ENCODE measurements around the gene PSME3. TPM values are rescaled to one million over a fixed set of nuclear protein-coding genes. Genes with fewer than 3 reads are reported as not detected.

PSME3 gene
- total and polyA plus RNA-seq, 2 of the 13 experiments (the other 11 are each of a cell fraction or from before 2014, with no cell fraction given) = 66.3 to 135 TPM

GRCh38 chr17:42886283-42887176 lies 53.3 kb downstream of the PSME3 start (continued):
- TF ChIP-seq ZBTB7A (CRISPR knock-in tag; IDR thresholded peaks at IDR 0.05) (peak; percentile 35; the same call in 1 of the 2 replicates), HOXA9 (CRISPR knock-in tag; IDR thresholded peaks at IDR 0.05; ENCODE audit: borderline replicate concordance) (peak; percentile 91), PHF21A (CRISPR knock-in tag; IDR thresholded peaks at IDR 0.05) (peak; percentile 93), ESRRA (CRISPR knock-in tag; IDR thresholded peaks at IDR 0.05; ENCODE audit: low read depth) (peak; percentile 96), ZNF589 (CRISPR knock-in tag; conservative IDR thresholded peaks at IDR 0.05) (peak; percentile 81), KDM2A (CRISPR knock-in tag; IDR thresholded peaks at IDR 0.05; ENCODE audit: borderline replicate concordance, low read depth) (peak; percentile 78; the same call in 1 of the 2 replicates), ELF3 (CRISPR knock-in tag; IDR thresholded peaks at IDR 0.05) (peak; percentile 86), TSC22D2 (CRISPR knock-in tag; IDR thresholded peaks at IDR 0.05; ENCODE audit: borderline replicate concordance) (0 out of 2 replicates have a peak, but pooled peaks have one; percentile 63), NFE2 (CRISPR knock-in tag; IDR thresholded peaks at IDR 0.05) (no peak), MXD3 (CRISPR knock-in tag; IDR thresholded peaks at IDR 0.05) (0 out of 2 replicates have a peak, but pooled peaks have one; percentile 46), ZNF569 (CRISPR knock-in tag; IDR thresholded peaks at IDR 0.05; ENCODE audit: borderline replicate concordance) (no peak), ZNF333 (CRISPR knock-in tag; IDR thresholded peaks at IDR 0.05; ENCODE audit: borderline replicate concordance) (no peak), SNAPC2 (CRISPR knock-in tag; IDR thresholded peaks at IDR 0.05) (0 out of 2 replicates have a peak, but pooled peaks have one; percentile 63), ZNF766 (CRISPR knock-in tag; IDR thresholded peaks at IDR 0.05; ENCODE audit: borderline replicate concordance) (0 out of 2 replicates have a peak, but pooled peaks have one; percentile 56), ZNF451 (CRISPR knock-in tag; IDR thresholded peaks at IDR 0.05) (peak; percentile 94), HNF1A (IDR thresholded peaks at IDR 0.05; ENCODE audit: low read depth) (0 out of 2 replicates have a peak, but pooled peaks have one; percentile 29), HNF1A (CRISPR knock-in tag; IDR thresholded peaks at IDR 0.05; ENCODE audit: borderline replicate concordance) (peak; percentile 84; the same call in 1 of the 2 replicates), HMG20A (CRISPR knock-in tag; IDR thresholded peaks at IDR 0.05; ENCODE audit: borderline replicate concordance) (peak; percentile 89)
- TF ChIP-seq, protein P1, sequence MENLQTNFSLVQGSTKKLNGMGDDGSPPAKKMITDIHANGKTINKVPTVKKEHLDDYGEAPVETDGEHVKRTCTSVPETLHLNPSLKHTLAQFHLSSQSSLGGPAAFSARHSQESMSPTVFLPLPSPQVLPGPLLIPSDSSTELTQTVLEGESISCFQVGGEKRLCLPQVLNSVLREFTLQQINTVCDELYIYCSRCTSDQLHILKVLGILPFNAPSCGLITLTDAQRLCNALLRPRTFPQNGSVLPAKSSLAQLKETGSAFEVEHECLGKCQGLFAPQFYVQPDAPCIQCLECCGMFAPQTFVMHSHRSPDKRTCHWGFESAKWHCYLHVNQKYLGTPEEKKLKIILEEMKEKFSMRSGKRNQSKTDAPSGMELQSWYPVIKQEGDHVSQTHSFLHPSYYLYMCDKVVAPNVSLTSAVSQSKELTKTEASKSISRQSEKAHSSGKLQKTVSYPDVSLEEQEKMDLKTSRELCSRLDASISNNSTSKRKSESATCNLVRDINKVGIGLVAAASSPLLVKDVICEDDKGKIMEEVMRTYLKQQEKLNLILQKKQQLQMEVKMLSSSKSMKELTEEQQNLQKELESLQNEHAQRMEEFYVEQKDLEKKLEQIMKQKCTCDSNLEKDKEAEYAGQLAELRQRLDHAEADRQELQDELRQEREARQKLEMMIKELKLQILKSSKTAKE (CRISPR knock-in tag; IDR thresholded peaks at IDR 0.05; ENCODE audit: borderline replicate concordance) = peak; percentile 77
- TF ChIP-seq, protein P2, sequence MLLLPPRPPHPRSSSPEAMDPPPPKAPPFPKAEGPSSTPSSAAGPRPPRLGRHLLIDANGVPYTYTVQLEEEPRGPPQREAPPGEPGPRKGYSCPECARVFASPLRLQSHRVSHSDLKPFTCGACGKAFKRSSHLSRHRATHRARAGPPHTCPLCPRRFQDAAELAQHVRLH (CRISPR knock-in tag; IDR thresholded peaks at IDR 0.05; ENCODE audit: borderline replicate concordance, low read depth) = peak; percentile 67

Data from HepG2 (cell line).